Measurements from ENCODE around the gene ADISSP.

DNA sequence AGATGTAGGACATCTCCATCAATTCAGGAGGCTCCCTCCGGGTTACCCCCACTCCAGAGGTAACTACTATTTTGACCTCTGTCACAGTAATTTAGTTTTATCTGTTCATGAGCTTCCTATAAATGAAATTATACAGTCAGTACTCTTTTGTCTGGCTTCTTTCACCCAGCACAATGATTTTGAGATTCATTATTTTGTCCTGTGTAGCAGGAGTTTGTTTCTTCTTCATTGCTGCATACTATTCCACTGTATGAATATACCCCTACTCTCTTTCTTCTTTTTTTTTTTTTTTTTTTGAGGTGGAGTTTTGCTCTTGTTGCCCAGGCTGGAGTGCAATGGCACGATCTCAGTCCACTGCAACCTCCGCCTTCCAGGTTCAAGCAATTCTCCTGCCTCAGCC is 41.0 kb upstream of the ADISSP start:
- TF ChIP-seq, protein P1, sequence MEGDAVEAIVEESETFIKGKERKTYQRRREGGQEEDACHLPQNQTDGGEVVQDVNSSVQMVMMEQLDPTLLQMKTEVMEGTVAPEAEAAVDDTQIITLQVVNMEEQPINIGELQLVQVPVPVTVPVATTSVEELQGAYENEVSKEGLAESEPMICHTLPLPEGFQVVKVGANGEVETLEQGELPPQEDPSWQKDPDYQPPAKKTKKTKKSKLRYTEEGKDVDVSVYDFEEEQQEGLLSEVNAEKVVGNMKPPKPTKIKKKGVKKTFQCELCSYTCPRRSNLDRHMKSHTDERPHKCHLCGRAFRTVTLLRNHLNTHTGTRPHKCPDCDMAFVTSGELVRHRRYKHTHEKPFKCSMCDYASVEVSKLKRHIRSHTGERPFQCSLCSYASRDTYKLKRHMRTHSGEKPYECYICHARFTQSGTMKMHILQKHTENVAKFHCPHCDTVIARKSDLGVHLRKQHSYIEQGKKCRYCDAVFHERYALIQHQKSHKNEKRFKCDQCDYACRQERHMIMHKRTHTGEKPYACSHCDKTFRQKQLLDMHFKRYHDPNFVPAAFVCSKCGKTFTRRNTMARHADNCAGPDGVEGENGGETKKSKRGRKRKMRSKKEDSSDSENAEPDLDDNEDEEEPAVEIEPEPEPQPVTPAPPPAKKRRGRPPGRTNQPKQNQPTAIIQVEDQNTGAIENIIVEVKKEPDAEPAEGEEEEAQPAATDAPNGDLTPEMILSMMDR (IDR thresholded peaks at IDR 0.05; ENCODE audit: low read depth, low read length, poor library complexity, severe bottlenecking): no peak
- no peak for TF ChIP-seq EZH2phosphoT487 (IDR thresholded peaks at IDR 0.05; ENCODE audit: borderline replicate concordance, low read length)

Measured in DOHH2 (cell line).